ENCODE data around the gene LETMD1.

DNA sequence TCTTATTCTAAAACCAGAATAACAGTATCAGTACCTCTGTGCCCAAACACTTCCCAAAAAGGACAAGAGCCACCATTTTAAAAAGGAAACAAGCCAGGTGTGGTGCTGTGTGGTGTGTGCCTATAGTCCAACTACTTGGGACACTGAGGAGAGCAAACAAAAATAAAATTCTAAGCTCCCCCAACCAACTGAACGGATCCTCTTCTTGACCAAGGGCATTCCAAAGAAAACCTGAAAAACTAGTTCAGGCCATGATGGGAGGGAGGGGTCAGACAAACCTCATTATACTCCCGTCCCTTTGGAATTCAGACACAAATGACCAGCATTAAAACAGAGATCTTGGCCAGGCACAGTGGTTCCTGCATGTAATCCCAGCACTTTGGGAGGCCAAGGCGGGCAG, 42.5 kb upstream of the LETMD1 start:
- TF ChIP-seq POLR2AphosphoS5 (IDR thresholded peaks at IDR 0.05; ENCODE audit: insufficient read depth, low read depth, low read length) (no peak), POLR2A (IDR thresholded peaks at IDR 0.05; ENCODE audit: low read depth, low read length) (no peak), JUN (IDR thresholded peaks at IDR 0.05; ENCODE audit: borderline replicate concordance, insufficient read depth, insufficient read length, low read depth) (no peak), FOS (IDR thresholded peaks at IDR 0.05; ENCODE audit: borderline replicate concordance, insufficient read depth, low read length) (no peak), MAX (IDR thresholded peaks at IDR 0.05; ENCODE audit: insufficient read depth, insufficient read length) (no peak), EZH2 (IDR thresholded peaks at IDR 0.05; ENCODE audit: borderline replicate concordance, low read depth, low read length, severe bottlenecking) (no peak), GATA2 (IDR thresholded peaks at IDR 0.05; ENCODE audit: insufficient read depth, insufficient read length, low read depth, low read length) (no peak), MYC (IDR thresholded peaks at IDR 0.05; ENCODE audit: low read depth, low read length) (no peak)
- TF ChIP-seq, protein P1, sequence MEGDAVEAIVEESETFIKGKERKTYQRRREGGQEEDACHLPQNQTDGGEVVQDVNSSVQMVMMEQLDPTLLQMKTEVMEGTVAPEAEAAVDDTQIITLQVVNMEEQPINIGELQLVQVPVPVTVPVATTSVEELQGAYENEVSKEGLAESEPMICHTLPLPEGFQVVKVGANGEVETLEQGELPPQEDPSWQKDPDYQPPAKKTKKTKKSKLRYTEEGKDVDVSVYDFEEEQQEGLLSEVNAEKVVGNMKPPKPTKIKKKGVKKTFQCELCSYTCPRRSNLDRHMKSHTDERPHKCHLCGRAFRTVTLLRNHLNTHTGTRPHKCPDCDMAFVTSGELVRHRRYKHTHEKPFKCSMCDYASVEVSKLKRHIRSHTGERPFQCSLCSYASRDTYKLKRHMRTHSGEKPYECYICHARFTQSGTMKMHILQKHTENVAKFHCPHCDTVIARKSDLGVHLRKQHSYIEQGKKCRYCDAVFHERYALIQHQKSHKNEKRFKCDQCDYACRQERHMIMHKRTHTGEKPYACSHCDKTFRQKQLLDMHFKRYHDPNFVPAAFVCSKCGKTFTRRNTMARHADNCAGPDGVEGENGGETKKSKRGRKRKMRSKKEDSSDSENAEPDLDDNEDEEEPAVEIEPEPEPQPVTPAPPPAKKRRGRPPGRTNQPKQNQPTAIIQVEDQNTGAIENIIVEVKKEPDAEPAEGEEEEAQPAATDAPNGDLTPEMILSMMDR (IDR thresholded peaks at IDR 0.05; ENCODE audit: extremely low read depth in 1 of 2, insufficient read depth in 1 of 2, low read depth in 1 of 2, low read length in 2 of 2) = no peak

Data from endothelial cell of umbilical vein (primary cell).